ENCODE data around the gene IFNG-AS1.

IFNG-AS1 gene

DNA sequence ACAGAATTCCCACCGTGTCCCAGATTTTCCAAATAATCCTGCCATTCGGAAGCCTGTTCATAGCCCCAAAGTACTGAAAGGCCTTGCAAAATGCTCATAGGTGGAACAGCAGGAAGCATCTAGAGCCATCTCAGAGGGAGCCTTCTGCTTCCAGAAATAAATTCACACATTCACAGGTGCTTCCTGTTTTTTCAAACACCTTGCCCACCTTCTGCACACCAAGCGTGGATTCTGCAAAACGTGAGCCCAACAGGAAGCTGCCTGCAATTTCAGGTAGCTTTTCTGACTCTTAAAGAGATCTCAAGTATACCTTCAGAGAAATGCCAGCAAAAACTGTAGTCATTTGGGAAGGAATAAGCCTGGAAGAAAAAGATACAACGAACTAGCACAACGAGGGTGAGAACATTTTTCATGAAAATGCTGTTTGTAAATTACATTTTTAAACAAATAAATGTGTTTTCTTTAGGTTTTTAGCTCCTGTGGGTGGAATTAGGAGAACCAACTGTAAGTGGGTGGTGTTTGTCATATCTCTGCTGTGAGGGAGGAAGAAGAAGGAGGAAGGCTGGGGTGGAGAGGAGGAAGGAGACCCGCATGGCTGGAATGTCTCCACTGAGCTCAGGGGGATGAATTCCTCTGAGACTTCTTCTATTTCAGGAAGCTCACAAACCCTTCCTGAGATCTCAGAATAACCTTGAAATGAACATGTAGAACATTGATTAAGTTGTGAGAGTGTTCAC, at the start of gene IFNG-AS1:
Gene IFNG-AS1, plus strand, starts transcription at position 264 of the 737 bp plus-strand sequence.
- DNase-seq: no peak

DNA sequence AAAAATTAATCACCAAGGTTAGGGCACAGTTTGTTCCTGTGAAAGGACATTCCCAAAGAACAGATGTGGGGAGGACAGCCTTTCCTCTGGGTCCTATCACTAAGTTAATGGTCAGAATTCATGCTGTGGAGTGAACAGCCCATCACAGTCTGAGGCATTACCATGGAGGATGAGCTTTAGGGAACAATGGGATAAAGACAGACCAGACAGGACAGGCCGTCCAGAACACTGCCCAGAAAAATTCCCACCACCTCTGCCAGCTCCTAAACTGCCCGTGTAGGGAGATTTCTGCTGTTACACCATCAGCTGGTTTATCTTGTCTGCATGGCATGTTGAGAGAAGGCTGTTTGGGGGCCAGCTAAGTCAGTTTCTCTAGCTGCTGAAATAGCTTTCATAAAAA, 49.6 kb upstream of the IFNG-AS1 start:
- DNase-seq: no peak

DNA sequence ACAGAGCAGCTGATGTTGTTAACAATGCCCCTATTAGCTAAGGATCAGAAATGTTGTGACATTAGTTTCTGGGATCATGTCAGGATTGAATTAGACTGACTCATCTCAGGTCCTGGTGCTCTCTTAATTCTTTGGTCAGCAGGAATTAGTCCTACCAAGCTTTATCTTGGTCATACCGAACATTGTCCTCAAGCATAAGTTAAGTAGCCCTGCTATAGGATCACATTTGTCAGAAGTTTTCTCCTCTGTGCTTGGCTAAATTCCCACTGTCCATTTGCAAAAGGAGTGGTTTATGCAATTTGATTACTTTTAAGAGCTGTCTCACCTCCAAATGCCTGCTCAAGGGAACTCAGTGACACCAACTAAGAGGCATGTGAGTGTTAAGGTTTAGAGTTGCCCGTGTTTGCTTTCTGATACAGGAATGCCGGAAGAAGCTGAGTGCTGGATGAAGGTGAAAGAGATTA, 48.4 kb upstream of the IFNG-AS1 start:
- no peak for DNase-seq

DNA sequence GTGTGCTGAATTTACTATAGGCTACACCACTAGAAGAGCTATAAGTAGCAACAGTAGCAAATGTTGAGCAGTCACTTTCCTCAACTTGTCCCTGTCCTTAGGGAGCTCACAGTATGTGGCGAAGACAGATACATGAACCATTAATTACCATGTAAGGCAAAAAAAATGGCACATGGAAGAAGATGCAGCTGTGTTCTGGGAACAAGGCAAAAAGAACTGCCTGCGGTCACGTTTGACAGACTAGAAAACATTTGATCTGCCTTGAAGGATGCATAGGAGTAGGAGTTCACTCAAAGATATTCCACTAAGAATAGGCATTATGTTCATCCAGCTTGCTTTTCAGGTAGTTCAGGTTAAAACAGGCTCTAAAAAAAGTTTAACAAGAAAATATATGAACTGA, 46.5 kb upstream of the IFNG-AS1 start:
- no peak for DNase-seq

DNA sequence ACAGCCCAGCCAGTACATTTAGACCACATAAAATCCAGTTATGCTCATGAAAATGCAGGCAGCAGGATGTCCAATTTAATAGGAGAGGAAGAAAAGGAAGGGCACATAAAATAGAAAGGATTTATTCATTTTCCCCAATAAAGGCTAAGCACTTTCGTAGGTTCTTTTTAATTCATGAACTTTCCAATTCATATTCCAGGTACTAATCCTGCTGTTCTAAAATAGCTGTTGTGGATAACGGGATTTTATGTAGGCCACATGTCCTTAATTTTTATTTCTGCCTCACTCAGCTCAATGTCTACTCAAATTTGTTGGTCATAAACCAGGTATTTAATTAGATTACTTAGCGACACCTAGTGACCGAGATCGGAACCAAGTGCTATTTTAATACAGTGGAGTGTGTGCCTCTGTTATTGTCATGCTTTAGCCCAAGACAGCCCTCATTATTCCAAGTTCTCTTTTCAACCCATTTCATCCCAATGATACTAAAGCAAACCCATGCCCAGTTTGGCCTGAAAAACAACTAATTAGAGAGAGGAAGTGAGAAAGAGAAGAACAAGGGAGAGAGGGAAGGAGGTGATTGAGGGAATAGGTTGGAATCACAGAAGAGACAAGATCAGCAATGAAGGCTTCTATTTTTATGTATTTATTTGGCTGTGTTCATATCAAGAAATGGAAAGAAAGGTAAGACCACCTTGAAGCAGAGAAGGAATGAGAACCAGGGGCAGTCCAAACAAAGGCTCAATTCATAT, 45.9 kb upstream of the IFNG-AS1 start:
- peak; percentile 61 for DNase-seq

DNA sequence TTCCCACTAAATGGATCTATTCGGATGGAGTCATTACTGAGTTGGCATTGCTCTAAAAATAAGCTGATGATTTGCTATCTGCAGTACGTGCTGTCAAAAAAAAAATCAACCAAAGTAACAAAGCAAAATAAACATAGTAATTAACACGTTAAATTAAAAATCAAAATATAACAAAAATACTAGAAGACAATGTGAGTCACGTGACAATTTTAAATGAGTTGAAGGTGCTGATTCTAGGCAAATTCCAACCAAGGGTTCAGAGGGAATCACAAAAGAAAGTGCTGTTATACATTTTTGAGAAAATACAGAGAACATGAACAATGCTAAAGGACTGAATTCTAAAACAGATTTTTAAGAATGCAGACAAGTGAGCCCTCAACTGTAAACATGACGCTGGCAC, 45.2 kb upstream of the IFNG-AS1 start:
- no peak for DNase-seq

DNA sequence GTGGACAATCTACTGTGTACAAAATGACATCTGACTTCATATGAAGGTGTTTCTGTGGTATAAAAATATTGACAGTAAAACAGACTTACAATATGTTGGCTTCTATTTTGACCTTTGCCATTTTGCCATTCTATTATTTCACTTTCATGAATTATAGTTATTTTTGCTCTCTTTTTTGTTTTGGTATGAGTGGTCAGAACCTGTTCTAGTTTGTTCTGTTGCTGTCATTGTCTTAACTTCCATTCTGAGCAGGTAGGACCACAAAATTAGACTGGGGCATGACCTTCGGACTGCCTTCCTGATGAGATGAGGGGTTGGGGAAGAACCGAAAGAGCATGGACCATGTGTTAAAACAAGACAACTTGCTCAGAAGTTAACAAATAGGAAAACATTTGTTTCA, 36.5 kb upstream of the IFNG-AS1 start:
- no peak for DNase-seq

DNA sequence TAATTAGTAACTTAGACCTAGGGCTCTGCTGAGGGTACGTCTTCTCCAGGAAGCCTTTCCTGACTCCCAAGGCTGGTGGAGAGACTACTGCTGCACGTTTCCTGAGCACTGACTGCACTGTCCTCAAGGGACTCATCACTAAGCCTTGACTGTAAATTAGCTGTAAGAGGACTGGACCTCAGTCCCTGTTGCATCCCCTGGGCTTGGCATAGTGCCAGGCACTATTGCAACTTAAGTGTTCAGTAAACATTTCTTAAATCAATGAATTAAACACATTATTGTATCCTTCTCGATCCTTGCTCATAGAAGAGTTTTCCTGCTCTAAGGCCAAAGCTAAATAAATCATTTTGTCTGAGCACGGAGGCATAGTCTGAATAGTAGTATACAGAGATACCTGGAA, 31.9 kb upstream of the IFNG-AS1 start:
- DNase-seq: no peak

DNA sequence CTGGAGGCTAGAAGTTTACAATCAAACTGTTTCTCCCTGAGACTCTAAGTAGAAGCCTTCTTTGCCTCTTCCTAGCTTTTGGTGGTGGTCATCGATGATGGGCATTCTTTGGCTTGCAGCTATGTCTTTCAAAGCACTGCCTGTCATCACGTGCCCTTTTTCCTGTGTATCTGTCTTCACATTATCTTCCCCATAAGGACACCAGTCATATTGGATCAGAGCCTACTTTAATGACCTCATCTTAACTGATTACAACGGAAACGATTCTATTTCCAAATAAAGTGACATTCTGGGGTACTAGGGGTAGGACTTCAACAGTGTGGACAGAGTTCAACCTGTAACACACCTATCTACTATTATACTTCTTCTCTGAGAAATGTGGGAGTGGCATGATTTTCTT, 31.1 kb upstream of the IFNG-AS1 start:
- no peak for DNase-seq

DNA sequence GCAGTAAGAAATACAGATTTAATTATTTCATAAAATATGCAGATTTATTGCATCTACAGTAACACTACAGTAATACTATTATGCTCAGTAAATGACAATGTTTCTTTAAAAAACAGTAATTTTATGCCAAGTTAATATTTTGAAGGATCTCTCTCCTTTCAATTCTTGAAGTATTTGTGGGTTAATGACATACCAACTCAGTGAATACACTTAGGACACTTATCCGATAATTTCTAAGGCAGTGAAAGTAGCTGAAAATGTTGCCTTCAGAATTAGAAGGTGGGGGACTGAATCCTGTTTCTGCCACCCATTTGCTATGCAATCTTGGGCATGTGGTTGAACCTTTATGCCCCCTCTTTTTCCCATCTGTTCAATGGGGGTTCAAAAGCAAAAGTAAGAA, 24.8 kb upstream of the IFNG-AS1 start:
- no peak for DNase-seq

DNA sequence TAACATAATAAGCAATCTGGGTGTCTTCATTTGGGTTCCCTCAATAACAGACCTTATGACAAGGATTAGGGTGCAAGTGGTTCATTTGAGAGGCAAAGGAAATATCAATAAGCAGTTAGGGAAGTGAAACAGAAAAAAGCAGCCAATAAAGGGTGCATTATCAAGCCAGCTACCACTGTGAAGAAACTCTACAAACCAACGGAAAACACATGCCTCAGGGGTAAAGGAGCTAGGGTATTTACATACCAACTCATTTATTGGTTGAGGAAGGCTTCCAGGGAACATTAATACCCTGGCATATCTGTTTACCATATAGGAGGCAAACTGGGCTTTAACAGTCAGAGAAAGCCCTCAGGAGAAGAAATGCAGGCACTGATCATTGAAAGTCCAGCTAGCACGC, 22.7 kb upstream of the IFNG-AS1 start:
- no peak for DNase-seq

DNA sequence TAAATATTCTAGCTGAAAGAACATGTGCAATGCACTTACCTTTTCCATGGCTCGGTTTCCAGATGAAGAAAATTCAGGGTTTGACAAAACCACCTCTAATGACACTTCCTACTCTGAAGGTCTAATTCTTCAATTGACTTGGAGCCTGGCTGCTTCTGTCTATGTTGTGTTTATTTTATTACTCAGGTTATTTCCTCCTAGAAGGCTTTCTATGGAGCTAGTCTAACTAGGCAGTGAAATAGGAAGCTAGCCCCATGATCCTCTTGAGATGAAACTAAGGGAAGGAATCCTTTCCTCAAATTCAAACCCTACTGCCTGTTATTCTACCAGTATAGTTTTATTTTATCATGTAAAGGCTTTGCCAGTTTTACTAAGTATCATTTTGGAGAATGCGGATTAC, 20.9 kb upstream of the IFNG-AS1 start:
- DNase-seq: no peak

DNA sequence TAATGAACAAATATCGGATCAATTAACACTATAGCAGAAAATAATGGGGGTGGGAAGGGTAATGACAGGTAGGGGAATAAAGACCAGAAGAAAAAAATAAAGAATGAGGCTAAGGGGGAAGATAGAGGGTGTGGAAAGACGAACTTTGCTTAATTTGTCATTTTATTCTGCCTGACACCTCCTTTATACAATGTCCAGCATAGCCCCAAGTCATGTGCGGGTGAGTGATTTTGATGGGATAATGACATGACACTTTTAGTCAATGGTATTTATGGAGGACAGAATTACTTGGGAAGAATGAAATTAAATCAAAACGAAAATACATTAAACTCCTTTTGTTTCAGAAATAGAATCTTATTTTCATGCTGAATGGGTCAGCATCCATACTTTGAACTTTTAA, 20.5 kb upstream of the IFNG-AS1 start:
- DNase-seq: no peak

DNA sequence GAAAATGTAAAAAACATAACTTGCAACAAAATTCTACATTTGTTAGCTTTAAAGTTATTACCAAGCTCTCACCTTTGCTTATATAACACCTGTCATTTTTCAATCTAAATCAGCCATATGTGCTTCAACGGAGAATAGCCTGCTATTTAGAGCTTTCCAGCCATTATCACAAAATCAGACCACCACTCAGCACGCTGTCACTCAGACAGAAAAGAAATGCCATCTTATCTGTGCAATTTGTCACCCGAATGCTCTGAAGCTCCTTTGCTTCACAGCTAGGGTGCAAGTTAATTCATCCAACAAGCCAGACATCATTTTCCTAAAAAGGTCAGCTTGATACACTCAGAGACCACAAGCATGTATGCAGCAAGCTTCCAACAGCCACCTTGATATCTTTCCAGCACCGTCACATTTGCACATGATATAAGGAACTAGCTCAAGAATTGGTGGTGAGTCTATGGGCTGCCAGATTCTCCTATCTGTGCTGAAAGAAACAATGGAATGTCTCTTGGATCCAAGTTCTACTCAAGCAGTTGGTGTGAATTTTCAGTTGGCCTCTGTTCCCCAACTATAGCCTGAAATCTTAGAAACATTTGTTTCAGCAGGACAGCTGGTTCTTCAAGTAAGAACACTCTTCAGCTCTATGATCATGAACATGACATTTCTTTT, 20.0 kb upstream of the IFNG-AS1 start:
- no peak for DNase-seq

DNA sequence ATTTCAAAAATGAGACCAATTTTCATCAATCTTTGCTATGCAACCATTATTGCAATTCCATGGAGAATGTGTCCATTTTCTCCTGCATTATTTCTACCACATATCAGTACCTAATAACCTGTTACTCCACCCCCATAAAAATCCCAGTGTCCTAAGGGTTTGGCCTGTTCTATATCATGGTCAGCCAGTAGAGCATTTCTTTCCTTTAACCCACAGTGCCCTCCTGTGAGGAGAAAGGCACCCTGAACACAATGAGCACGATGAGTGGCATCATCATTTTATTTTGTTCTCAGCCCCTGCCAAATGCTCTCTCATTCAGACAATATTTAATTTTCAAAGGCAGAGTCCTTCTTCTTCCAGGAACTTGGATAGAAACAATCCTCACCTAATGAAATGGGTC, 11.6 kb upstream of the IFNG-AS1 start:
- no peak for DNase-seq

DNA sequence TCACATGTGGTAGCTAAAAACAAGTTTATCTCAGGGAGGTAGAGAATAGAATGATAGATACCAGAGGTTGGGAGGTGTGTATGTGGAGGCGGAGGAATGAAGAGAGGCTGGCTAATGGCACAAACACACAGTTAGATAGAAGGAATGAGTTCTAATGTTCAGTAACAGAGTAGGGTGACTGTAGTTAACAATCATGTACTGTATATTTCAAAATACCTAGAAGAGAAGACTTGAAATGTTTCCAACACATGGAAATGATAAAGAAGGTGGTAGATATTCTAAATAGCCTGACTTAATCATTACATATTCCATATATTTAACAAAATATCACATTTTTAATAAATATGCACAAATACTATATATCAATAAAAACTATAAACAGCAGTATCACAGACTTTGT, 8.9 kb upstream of the IFNG-AS1 start:
- DNase-seq: no peak

DNA sequence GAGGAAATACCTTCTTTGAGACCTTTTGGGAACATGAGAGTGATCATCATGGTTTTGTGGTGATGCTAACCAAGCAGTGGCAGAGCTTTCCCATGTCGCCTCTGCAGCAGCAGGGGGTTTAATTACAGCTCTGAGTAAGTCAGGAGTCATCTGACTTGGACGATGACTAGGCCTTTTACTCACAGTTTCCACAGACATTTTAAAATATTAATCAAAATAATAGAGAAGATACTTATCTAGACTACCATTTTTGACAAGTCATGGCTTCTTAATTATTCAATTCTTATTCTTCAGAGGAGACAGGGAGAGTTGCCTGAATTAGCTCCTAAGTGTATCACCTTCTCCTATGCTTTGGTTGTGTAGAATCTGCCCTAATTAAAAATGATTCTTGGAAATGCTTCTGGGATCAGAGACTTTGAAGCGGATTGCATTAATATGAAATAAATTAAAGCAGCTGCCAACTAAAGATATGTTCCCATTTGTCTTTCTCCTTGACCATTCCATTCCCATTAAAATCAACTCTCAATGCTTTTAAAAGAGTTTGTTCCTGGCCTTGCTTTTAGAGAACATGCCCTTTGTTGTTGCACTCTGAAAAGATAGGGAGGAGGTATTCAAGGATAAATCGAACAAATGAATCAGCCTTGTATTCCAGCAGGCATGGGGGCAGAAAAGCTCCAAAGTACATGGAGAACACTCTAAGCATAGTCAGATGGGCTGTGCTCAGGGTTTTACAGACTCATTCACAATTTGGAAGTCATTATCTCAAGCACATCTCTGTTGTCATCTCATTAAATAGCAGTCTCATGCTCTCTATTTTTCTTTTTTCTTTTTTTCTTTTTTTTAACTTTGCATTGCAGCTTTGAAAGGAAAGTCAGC, 7.7 kb upstream of the IFNG-AS1 start:
- no peak for DNase-seq

DNA sequence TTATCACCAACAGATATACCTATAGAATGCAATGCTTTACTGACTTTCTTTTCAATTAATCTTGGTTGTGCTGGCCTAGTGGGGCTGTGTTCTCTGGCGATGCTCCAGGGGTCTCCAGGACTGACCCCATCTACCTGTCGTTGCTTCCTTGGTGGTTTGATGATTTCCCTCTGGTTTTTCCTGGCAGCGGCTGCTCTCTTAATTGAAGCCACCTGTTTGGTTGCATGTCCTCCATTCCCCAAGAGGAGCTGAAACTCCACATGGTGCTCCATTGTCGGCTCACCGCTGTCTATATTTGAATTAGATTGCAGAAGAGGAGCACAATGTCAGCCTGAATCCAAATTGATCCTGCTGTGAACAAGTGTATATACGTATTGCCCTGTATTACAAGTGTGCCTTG, 7.1 kb upstream of the IFNG-AS1 start:
- DNase-seq: no peak

DNA sequence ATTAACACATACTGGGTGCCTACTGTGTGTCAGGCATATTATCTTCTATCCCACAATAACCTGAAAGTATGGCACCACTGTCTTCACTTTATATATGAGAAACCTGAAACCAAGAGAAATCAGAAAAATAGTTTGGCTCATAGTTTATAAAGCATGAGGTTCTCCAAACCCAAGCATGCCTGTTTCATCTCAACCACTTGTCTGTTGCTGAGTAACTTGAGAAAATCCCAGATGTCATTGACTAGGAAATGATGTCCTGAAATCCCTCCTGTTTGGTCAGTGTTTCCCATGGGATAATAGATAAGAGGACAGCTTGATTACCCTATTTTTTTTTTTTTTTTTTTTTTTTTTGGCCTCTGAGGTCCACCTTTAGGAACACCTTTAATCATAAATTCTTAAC, 2.6 kb upstream of the IFNG-AS1 start:
- no peak for DNase-seq

DNA sequence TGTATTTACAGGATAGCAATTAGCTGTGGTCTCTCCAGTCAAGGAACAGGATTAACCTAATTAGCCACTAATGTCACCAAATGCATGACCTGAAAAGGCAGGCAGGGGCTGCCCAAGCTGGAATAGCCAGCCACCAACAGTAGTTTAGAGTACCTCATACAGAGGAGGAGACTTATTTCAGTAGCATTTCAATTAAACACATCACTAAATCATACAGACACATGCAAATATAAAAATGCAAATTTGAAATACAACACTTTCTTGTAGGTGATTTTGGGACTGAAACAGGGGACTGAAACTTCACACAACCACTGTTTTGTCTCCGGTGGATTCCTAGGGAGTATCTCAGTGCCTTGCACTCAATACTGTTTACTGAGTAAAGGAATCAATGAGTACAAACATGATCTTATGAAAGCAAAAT, 636 bp upstream of the IFNG-AS1 start:
- no peak for DNase-seq

DNA sequence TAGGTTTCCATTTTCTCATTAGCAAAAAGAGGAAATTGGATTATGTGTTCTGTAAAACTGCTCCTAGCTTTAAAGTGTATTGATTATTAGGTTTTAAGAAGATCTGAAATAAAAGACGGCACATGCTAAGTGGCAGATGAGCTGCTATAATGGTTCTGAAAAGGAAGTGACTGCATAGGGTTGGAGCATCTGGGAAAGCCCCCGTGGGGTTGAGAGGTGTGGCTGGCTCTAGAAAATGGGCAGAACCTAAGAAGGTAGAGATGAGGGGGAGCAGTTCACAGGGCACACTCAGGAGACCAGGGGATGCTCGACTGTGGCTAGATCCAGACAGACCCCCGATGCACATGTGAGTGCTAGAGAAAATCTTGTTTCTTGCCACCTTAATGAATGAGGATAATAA, 1.9 kb downstream of the IFNG-AS1 start:
- peak; percentile 54 for DNase-seq

DNA sequence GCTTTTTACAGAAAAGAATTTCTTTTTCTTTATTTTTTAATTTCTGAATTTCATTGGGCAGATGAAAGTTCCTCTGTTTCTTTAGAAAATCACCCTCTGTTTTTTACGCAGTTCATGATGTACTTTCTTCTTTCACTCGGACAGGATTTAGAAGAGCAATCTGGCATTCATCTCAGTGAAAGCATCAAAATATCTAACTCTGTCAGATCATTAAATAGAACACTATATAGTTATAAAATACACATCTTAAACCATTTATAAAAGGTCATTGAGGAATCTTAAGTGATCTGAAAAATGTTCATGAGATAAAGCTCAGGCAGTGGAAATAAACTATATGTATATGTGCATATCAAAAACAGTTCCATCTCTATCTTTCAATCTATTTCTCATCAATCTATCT, 3.9 kb downstream of the IFNG-AS1 start:
- no peak for DNase-seq

DNA sequence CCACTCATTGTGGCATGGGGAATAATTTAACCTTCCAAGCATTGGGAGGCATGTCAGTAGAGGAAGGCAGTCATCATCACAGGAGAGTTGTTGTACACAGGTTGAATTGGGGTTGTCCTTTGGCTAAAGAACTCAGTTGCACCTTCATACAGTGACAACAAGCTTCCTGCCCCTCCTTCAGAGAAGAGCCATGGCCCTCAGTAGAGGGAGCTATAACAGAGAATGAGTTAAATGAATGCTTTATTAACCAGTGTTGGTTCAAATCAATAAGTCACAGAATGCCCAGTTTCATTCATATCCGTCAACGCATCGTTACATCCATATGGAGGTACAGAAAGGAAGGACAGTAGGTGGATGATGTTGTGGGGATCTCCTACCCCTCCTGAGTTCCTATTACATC, 4.8 kb downstream of the IFNG-AS1 start:
- DNase-seq: no peak
